Smooth muscle cell (in vitro differentiated cells): ENCODE results near the gene RANBP9. TPM values are rescaled to one million over a fixed set of nuclear protein-coding genes. Genes with fewer than 3 reads are reported as not detected.

ENCODE experiments used
- DNase-seq: peaks from one replicate; lab custom pipeline; 2025; ENCODE audit not compliant: unreplicated experiment; lab: John Stamatoyannopoulos, UW
- H2AFZ ChIP-seq: fragments of 200-600 bp; sonication (generic); 2 replicates; pipeline ENCODE4 v1.6.0; 2016; ENCODE audit warnings: antibody characterized with exemption, low read depth, mild to moderate bottlenecking
- H3F3A ChIP-seq: fragments of 200-600 bp; sonication (generic); 2 replicates; pipeline ENCODE4 v1.6.0; 2017; ENCODE audit warnings: antibody characterized with exemption, low read depth
- H3K27ac ChIP-seq: fragments of 200-600 bp; sonication (generic); 2 replicates; pipeline ENCODE4 v1.5.1; 2016; ENCODE audit warnings: low read depth, mild to moderate bottlenecking
- H3K27me3 ChIP-seq: fragments of 200-600 bp; sonication (generic); 2 replicates; pipeline ENCODE4 v1.6.1; 2016; ENCODE audit warnings: low read depth, mild to moderate bottlenecking
- H3K36me3 ChIP-seq: fragments of 200-600 bp; sonication (generic); 2 replicates; pipeline ENCODE4 v1.5.1; 2016; ENCODE audit warnings: low read depth
- H3K4me1 ChIP-seq: fragments of 200-600 bp; sonication (generic); 2 replicates; pipeline ENCODE4 v1.5.1; 2016; ENCODE audit warnings: low read depth
- H3K4me2 ChIP-seq: fragments of 200-600 bp; sonication (generic); 2 replicates; pipeline ENCODE4 v1.6.0; 2016; ENCODE audit warnings: mild to moderate bottlenecking
- H3K4me3 ChIP-seq: fragments of 200-600 bp; sonication (generic); 2 replicates; pipeline ENCODE4 v1.5.1; 2016; ENCODE audit warnings: mild to moderate bottlenecking
- H3K79me2 ChIP-seq: fragments of 200-600 bp; sonication (generic); 2 replicates; pipeline ENCODE4 v1.6.0; 2016; ENCODE audit warnings: low read depth, mild to moderate bottlenecking
- H3K9ac ChIP-seq: fragments of 200-600 bp; sonication (generic); 2 replicates; pipeline ENCODE4 v1.6.0; 2016; ENCODE audit warnings: low read depth
- H3K9me3 ChIP-seq: fragments of 200-600 bp; sonication (generic); replicated peaks from 2 replicates; pipeline ENCODE4 v1.5.1; 2016; ENCODE audit warnings: low read depth
- H4K20me1 ChIP-seq: fragments of 200-600 bp; sonication (generic); 2 replicates; pipeline ENCODE4 v1.6.0; 2016; ENCODE audit warnings: low read depth
- WGBS: methylation state at CpG from one replicate; pipeline ENCODE4 v1.1.7; 2016; ENCODE audit warnings: low lambda C conversion rate; 5-methylcytosine and 5-hydroxymethylcytosine counted together
- polyA plus RNA-seq: library from polyadenylated mRNA; unstranded; fragments of >200 nt; fragmentation: Nextera tagmentation; extraction: Ambion mirVana; gene quantifications from 2 replicates; pipeline ENCODE4 v1.2.1, GENCODE V29; 2016
- total RNA-seq: library from RNA; depleted of rRNA; stranded (reverse); fragments of >200 nt; gene quantifications from 2 replicates; pipeline ENCODE4 v1.2.3, GENCODE V29; 2014
- TF ChIP-seq, protein P1 (sequence below): fragments of 200-600 bp; sonication (generic); IDR thresholded peaks from 2 replicates; pipeline ENCODE4 v1.5.1; 2017; ENCODE audit warnings: borderline replicate concordance, mild to moderate bottlenecking, antibody characterized with exemption; ENCODE audit not compliant: insufficient read depth, poor library complexity, severe bottlenecking

RANBP9 gene
- total and polyA plus RNA-seq, 2 experiments from 2014 or later: 26.9 to 40.9 TPM

DNA sequence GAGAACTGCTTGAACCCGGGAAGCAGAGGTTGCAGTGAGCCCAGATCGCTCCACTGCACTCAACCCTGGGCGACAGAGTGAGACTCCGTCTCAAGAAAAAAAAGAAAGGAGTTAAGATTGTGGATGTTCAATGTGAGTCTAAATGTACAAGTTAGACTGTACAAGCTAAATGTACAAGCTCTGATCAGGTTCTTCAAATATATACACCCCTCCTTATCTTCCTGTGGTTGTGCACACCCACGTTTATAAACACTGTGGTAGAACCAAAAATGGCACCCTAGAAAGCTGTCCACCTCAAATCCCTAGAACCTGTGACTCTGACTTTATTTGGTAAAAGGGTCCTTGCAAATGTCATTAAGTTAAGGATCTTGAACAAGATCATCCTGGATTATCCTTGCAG, 11.2 kb upstream of the RANBP9 start:
- no peak for DNase-seq
- H3K4me2 ChIP-seq: no peak overlapping the region

DNA sequence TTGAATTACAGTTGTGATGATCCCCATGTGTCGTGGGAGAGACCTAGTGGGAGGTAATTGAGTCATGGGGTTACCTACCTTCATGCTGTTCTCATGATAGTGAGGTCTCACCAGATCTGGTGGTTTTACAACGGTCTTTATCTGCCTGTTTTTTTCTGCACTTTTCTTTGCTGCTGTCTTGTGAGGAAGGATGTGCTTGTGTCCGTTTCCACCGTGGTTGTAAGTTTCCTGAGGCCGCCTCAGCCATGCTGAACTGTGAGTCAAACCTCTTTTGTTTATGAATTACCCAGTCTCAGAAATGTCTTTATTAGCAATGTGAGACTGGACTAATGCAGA, 6.5 kb upstream of the RANBP9 start:
- H3K4me3 ChIP-seq: no peak overlapping the region
- no peaks in the 10 kb centered on the region for H3K79me2 ChIP-seq
- no peak overlapping the region for H3K27ac ChIP-seq
- H2AFZ ChIP-seq: no peak overlapping the region
- no peaks in the 10 kb centered on the region for H3K9me3 ChIP-seq
- H3K4me1 ChIP-seq: no peaks in the 10 kb centered on the region
- H3K9ac ChIP-seq: no peak overlapping the region
- no peak for DNase-seq
- no peaks in the 10 kb centered on the region for H4K20me1 ChIP-seq
- H3K36me3 ChIP-seq: no peaks in the 10 kb centered on the region
- H3K27me3 ChIP-seq: no peaks in the 10 kb centered on the region
- 88% methylated on average over 5 of the region's 5 CpGs for WGBS
- no peak overlapping the region for H3K4me2 ChIP-seq
- H3F3A ChIP-seq: no peaks in the 10 kb centered on the region
- TF ChIP-seq, protein P1, sequence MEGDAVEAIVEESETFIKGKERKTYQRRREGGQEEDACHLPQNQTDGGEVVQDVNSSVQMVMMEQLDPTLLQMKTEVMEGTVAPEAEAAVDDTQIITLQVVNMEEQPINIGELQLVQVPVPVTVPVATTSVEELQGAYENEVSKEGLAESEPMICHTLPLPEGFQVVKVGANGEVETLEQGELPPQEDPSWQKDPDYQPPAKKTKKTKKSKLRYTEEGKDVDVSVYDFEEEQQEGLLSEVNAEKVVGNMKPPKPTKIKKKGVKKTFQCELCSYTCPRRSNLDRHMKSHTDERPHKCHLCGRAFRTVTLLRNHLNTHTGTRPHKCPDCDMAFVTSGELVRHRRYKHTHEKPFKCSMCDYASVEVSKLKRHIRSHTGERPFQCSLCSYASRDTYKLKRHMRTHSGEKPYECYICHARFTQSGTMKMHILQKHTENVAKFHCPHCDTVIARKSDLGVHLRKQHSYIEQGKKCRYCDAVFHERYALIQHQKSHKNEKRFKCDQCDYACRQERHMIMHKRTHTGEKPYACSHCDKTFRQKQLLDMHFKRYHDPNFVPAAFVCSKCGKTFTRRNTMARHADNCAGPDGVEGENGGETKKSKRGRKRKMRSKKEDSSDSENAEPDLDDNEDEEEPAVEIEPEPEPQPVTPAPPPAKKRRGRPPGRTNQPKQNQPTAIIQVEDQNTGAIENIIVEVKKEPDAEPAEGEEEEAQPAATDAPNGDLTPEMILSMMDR: no peak

More for the DNA sequence above, 11.2 kb upstream of the RANBP9 start:
- H4K20me1 ChIP-seq: no peaks in the 10 kb centered on the region
- H2AFZ ChIP-seq: no peak overlapping the region
- TF ChIP-seq, protein P1: no peak
- no peak overlapping the region for H3K4me3 ChIP-seq
- no peak overlapping the region for H3K27ac ChIP-seq
- WGBS: 98% methylated on average over 5 of the region's 5 CpGs
- H3K9me3 ChIP-seq: no peaks in the 10 kb centered on the region
- H3K79me2 ChIP-seq: no peaks in the 10 kb centered on the region
- H3K36me3 ChIP-seq: no peaks in the 10 kb centered on the region
- H3F3A ChIP-seq: no peaks in the 10 kb centered on the region
- H3K27me3 ChIP-seq: no peaks in the 10 kb centered on the region
- H3K9ac ChIP-seq: no peak overlapping the region
- H3K4me1 ChIP-seq: no peaks in the 10 kb centered on the region

DNA sequence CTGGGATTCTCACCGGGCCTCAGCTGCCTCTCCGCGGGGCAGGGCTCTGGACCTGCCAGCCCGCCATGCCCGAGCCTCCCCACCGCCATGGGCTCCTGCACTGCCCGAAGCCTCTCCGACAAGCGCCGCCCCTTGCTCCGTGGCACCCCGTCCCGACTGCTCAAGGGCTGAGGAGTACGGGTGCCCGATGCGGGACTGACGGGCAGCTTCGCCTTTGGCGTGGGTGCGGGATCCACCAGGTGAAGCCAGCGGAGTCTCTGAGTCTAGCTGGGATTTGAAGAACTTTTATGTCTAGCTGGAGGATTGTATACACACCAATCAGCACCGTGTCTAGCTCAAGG, 5.3 kb upstream of the RANBP9 start:
- no peak for DNase-seq
- Histone ChIP-seq H3K4me2 (no peak overlapping the region), H2AFZ (no peak overlapping the region), H3K4me1 (peaks cover 6% of the 10 kb centered on the region), H3K79me2 (no peaks in the 10 kb centered on the region), H3K4me3 (no peak overlapping the region), H3K27me3 (no peaks in the 10 kb centered on the region), H3K9me3 (no peaks in the 10 kb centered on the region), H3K27ac (no peak overlapping the region), H3K9ac (no peak overlapping the region), H3K36me3 (no peaks in the 10 kb centered on the region), H4K20me1 (no peaks in the 10 kb centered on the region), H3F3A (no peaks in the 10 kb centered on the region)
- 93% methylated on average over 22 of the region's 22 CpGs for WGBS
- TF ChIP-seq, protein P1: no peak

DNA sequence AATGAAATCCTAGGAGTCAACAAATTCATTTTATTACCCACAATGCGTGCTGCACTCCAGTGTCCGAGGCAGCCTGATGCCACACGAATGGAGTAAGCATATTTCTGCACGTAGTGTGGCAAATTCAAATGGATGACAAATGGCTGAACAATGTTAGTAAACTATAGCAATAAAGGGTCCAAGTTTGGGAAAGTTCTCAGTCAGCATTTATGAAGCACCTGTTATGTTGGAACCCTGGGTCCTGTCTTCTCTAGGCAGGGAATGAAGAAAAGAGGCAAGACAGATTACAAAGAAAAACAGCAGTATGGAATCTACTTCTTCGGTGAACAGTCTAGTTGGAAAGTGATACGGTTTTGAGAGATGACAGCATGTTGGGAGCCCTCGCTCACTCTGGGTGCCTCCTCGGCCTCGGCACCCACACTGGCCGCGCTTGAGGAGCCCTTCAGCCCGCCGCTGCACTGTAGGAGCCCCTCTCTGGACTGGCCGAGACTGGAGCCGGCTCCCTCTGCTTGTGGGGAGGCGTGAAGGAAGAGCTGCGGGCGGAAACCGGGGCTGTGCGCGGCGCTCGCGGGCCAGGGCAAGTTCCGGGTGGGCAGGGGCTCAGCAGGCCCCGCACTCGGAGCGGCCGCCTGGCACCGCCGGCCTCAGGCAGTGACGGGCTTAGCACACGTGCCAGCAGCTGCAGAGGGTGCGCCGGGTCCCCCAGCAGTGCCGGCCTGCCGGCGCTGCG, 4.8 kb upstream of the RANBP9 start:
- Histone ChIP-seq H3K9me3 (no peaks in the 10 kb centered on the region), H3K4me1 (peaks cover 6% of the 10 kb centered on the region), H3K79me2 (no peaks in the 10 kb centered on the region), H3K27ac (no peak overlapping the region), H4K20me1 (no peaks in the 10 kb centered on the region), H2AFZ (no peak overlapping the region), H3K36me3 (no peaks in the 10 kb centered on the region), H3F3A (no peaks in the 10 kb centered on the region), H3K4me3 (no peak overlapping the region), H3K4me2 (no peak overlapping the region), H3K9ac (no peak overlapping the region), H3K27me3 (no peaks in the 10 kb centered on the region)
- TF ChIP-seq, protein P1: no peak
- no peak for DNase-seq
- WGBS: 96% methylated on average over 34 of the region's 39 CpGs
